Keratinocyte (primary cell): Measurements from ENCODE around the gene MIOX. TPM values are rescaled to one million over a fixed set of nuclear protein-coding genes. Genes with fewer than 3 reads are reported as not detected.

ENCODE experiments used
- DNase-seq: peaks from one replicate; pipeline ENCODE4 v3.0.0-alpha.2; 2011; ENCODE audit warnings: low read depth, missing footprints, low spot score
- FAIRE-seq: peaks from 2 replicates; lab custom pipeline; 2011; peaks lifted over from hg19 to GRCh38; lab: Jason Lieb, UNC
- H2AFZ ChIP-seq: 2 replicates; pipeline ENCODE4 v1.6.0; 2012; ENCODE audit warnings: low read length, control low read depth, inconsistent platforms; ENCODE audit not compliant: control insufficient read depth
- H3K27ac ChIP-seq: 2 replicates; pipeline ENCODE4 v1.5.1; 2011; ENCODE audit warnings: low read length; ENCODE audit not compliant: control insufficient read depth, insufficient read depth
- H3K27me3 ChIP-seq: 3 replicates; pipeline ENCODE4 v1.6.0; 2011; ENCODE audit warnings: low read length; ENCODE audit not compliant: control insufficient read depth, insufficient read depth; ENCODE audit errors: extremely low read depth
- H3K36me3 ChIP-seq, 2 experiments: 2 replicates in 1 of 2; 3 replicates in 1 of 2; pipeline ENCODE4 v1.5.1; 2011; ENCODE audit warnings: low read length in 2 of 2, mild to moderate bottlenecking in 1 of 2; ENCODE audit not compliant: control insufficient read depth in 2 of 2, insufficient read depth in 2 of 2; ENCODE audit errors: extremely low read depth in 1 of 2
- H3K4me1 ChIP-seq: 3 replicates; pipeline ENCODE4 v1.5.1; 2011; ENCODE audit warnings: low read length; ENCODE audit not compliant: control insufficient read depth, insufficient read depth; ENCODE audit errors: extremely low read depth
- H3K4me2 ChIP-seq: 3 replicates; pipeline ENCODE4 v1.6.0; 2011; ENCODE audit warnings: low read depth, low read length; ENCODE audit not compliant: control insufficient read depth, insufficient read depth; ENCODE audit errors: extremely low read depth
- H3K4me3 ChIP-seq, 3 experiments: fragments of 200-600 bp in 1 of 3; sonication (generic) in 1 of 3; 2 replicates in 2 of 3; 3 replicates in 1 of 3; pipeline ENCODE4 v1.5.1; 2011 to 2016; ENCODE audit warnings: low read length in 3 of 3, mild to moderate bottlenecking in 3 of 3, control low read depth in 2 of 3, inconsistent platforms in 1 of 3, low read depth in 1 of 3, mixed read lengths in 1 of 3, mixed run types in 1 of 3, moderate library complexity in 1 of 3; ENCODE audit not compliant: control insufficient read depth in 2 of 3, insufficient read depth in 2 of 3; ENCODE audit errors: extremely low read depth in 1 of 3
- H3K79me2 ChIP-seq: 2 replicates; pipeline ENCODE4 v1.6.0; 2012; ENCODE audit warnings: low read length; ENCODE audit not compliant: control insufficient read depth, insufficient read depth
- H3K9ac ChIP-seq: 3 replicates; pipeline ENCODE4 v1.6.0; 2011; ENCODE audit warnings: low read length; ENCODE audit not compliant: control insufficient read depth, insufficient read depth; ENCODE audit errors: extremely low read depth
- H3K9me1 ChIP-seq: 3 replicates; pipeline ENCODE4 v1.6.0; 2011; ENCODE audit warnings: low read length; ENCODE audit not compliant: control insufficient read depth, insufficient read depth; ENCODE audit errors: extremely low read depth
- H3K9me3 ChIP-seq: 2 replicates; pipeline ENCODE4 v1.5.1; 2012; ENCODE audit warnings: low read depth, low read length; ENCODE audit not compliant: control insufficient read depth
- H4K20me1 ChIP-seq: 3 replicates; pipeline ENCODE4 v1.6.0; 2011; ENCODE audit warnings: low read length; ENCODE audit not compliant: control insufficient read depth, insufficient read depth; ENCODE audit errors: extremely low read depth
- EZH2 ChIP-seq: IDR thresholded peaks from one replicate; pipeline ENCODE4 v1.6.1; 2012; ENCODE audit warnings: inconsistent platforms, mild to moderate bottlenecking, low read length, moderate library complexity
- dilution Hi-C: fragments of 300-500 bp; cut with MboI; formaldehyde crosslinking; loops from one replicate; pipeline ENCODE4 v1.7.0; 2020; ENCODE audit warnings: low sequenced_read_pairs; ENCODE audit not compliant: extremely low pct_ligation_motif_present
- polyA plus RNA-seq, 5 experiments: library from polyadenylated mRNA; depleted of rRNA in 3 of 5; stranded (reverse) in 3 of 5; stranded (forward) in 1 of 5; unstranded in 1 of 5; fragments of >200 nt; gene quantifications; 1 replicate in 1 of 5; 2 replicates in 3 of 5; 3 replicates in 1 of 5; pipeline versions ENCODE4 v1.2.1 to v1.2.3, GENCODE V29; 2011 to 2012; ENCODE audit warnings: missing spikeins in 2 of 5, low read depth in 1 of 5, low replicate concordance in 1 of 5
- TF ChIP-seq, protein P1 (sequence below), 3 experiments: IDR thresholded peaks in 1 of 3; conservative IDR thresholded peaks in 1 of 3; optimal IDR thresholded peaks in 1 of 3; 2 replicates in 2 of 3; 3 replicates in 1 of 3; pipeline versions ENCODE3 to v1.5.1; 2011; ENCODE audit warnings: low read length in 3 of 3, mild to moderate bottlenecking in 3 of 3, moderate library complexity in 2 of 3, control low read depth in 1 of 3, inconsistent platforms in 1 of 3; ENCODE audit not compliant: insufficient read depth in 2 of 3; ENCODE audit errors: extremely low read depth in 1 of 3

MIOX gene
- polyA plus RNA-seq, 1 donor (not counting 4 experiments of a cell fraction or from before 2014, with no cell fraction given), result not detected

DNA sequence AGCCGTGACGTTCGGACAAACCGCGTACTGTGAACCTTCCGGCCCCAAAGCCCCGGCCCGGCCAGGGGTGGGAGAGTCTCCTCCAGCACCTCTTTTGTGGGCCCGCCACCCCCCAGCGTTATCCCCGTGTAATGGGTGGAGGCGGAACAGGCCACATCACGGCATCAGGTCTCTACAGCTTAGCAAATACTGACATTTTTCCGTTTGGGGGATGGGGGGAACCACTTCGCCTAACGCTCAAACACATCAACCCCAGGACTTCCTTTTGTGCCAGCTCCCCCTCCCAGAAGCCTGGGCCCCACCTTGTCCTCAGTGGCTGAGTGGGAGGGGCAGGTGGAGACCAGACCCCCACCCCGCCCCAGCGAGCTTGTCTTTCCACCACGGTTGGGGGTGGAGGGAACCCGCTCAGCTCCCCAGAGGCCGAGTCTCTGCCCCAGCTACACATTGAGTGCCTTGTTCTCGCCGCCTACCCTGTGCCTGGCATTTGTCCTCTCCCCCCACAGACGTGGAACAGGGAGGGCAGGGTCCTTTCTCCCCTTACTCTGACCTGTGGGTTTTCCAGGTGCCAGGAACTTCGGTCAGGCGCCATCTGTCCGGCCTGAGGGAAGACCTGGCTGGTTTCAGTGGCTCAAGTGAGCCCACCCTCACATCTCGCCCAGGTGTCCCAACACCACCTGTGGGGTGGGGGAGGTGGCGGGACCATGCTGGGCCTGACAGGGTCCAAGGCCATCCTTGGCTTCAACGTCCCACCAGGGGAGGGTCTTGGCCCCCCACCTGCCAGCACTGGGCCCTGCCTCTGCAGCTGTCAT is 41.4 kb upstream of the MIOX start:
- Histone ChIP-seq H3K79me2 (no peaks in the 10 kb centered on the region), H3K4me3 (no peak overlapping the region), H3K4me2 (no peak overlapping the region), H2AFZ (no peak overlapping the region), H4K20me1 (peaks cover 5% of the 10 kb centered on the region), H3K4me1 (no peaks in the 10 kb centered on the region), H3K9me1 (no peaks in the 10 kb centered on the region), H3K27me3 (no peaks in the 10 kb centered on the region), H3K9me3 (no peaks in the 10 kb centered on the region), H3K27ac (no peak overlapping the region), H3K36me3 (peaks cover 24% of the 10 kb centered on the region in 2 experiments), H3K9ac (no peak overlapping the region)
- no peak for TF ChIP-seq EZH2
- TF ChIP-seq, protein P1, sequence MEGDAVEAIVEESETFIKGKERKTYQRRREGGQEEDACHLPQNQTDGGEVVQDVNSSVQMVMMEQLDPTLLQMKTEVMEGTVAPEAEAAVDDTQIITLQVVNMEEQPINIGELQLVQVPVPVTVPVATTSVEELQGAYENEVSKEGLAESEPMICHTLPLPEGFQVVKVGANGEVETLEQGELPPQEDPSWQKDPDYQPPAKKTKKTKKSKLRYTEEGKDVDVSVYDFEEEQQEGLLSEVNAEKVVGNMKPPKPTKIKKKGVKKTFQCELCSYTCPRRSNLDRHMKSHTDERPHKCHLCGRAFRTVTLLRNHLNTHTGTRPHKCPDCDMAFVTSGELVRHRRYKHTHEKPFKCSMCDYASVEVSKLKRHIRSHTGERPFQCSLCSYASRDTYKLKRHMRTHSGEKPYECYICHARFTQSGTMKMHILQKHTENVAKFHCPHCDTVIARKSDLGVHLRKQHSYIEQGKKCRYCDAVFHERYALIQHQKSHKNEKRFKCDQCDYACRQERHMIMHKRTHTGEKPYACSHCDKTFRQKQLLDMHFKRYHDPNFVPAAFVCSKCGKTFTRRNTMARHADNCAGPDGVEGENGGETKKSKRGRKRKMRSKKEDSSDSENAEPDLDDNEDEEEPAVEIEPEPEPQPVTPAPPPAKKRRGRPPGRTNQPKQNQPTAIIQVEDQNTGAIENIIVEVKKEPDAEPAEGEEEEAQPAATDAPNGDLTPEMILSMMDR (optimal IDR thresholded peaks at IDR 0.05 in 1 of 3, IDR thresholded peaks at IDR 0.05 in 1 of 3, conservative IDR thresholded peaks at IDR 0.05 in 1 of 3; ENCODE audit: extremely low read depth in 1 of 3, insufficient read depth in 2 of 3, low read length in 3 of 3), result no peak
- no peak for DNase-seq
- no peak for FAIRE-seq
- dilution Hi-C loops, result no loop called here

DNA sequence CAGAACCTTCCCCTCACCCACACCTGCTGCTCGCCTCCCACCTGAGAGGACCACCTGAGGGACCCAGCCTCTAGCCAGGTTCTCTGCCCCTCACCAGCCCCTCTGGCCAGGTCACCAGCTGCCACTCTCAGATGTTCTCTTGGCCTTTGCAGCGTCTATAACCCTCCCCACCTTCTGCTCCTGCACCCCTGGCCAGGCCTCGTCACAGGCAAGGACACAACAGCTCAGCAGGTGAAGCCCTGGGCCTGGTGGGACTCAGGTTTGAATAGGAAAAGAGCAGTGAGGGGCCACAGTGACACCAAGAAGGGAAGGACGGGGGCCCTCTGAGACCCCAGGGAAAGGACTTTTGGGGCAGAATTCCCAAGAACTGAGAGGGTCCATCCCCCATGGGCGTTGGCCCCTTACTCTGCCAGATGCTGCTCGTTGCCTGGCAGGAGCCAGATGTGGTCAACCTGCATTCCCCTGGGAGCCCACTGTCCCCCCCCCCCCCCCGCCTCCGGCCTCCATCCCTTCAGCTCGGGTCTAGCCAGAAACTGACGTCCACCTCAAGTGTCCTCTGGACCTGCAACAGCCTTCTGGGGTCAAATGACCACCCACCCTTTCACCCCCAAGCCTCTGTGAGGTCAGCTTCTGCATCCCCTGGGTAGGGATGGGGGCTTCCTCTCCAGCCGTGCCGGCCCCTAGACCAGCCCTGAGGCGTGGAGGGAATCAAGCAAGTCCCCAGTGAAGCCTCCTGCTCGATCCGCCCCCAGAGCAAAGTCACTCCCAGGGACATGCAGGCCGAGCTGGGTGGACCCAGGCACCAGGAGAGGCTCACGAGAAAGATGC is 40.6 kb upstream of the MIOX start:
- no peak for FAIRE-seq
- H4K20me1 ChIP-seq, result peaks cover 5% of the 10 kb centered on the region
- dilution Hi-C loops, result no loop called here

More for the DNA sequence above, 40.6 kb upstream of the MIOX start:
- no peak for DNase-seq
- Histone ChIP-seq H3K36me3 (peaks cover 21 to 24% of the 10 kb centered on the region in 2 experiments), H3K9me3 (no peaks in the 10 kb centered on the region), H3K79me2 (no peaks in the 10 kb centered on the region), H3K4me2 (no peak overlapping the region), H2AFZ (no peak overlapping the region), H3K4me3 (no peak overlapping the region), H3K27me3 (no peaks in the 10 kb centered on the region), H3K9me1 (no peaks in the 10 kb centered on the region), H3K27ac (no peak overlapping the region), H3K4me1 (no peaks in the 10 kb centered on the region), H3K9ac (no peak overlapping the region)
- TF ChIP-seq, protein P1 (optimal IDR thresholded peaks at IDR 0.05 in 1 of 3, IDR thresholded peaks at IDR 0.05 in 1 of 3, conservative IDR thresholded peaks at IDR 0.05 in 1 of 3; ENCODE audit: extremely low read depth in 1 of 3, insufficient read depth in 2 of 3, low read length in 3 of 3), result no peak
- no peak for TF ChIP-seq EZH2
